H9 (cell line): ENCODE data around the gene PLA2G4E. TPM values are rescaled to one million over a fixed set of nuclear protein-coding genes. Genes with fewer than 3 reads are reported as not detected.

Source experiments
- DNase-seq: peaks from one replicate; pipeline ENCODE4 v3.0.0-alpha.2; 2017
- H2AFZ ChIP-seq: one replicate; pipeline ENCODE4 v1.6.1; 2013; ENCODE audit warnings: mild to moderate bottlenecking, low read length, control low read depth, moderate library complexity
- H2AK5ac ChIP-seq: 2 replicates; pipeline ENCODE4 v1.6.1; 2013; ENCODE audit warnings: low read length, control low read depth, mixed read lengths; ENCODE audit not compliant: insufficient read length
- H2BK120ac ChIP-seq: one replicate; pipeline ENCODE4 v1.6.1; 2013; ENCODE audit warnings: low read depth, mild to moderate bottlenecking, low read length, control low read depth, inconsistent platforms; ENCODE audit not compliant: poor library complexity, severe bottlenecking
- H2BK12ac ChIP-seq: 2 replicates; pipeline ENCODE4 v1.6.1; 2013; ENCODE audit warnings: low read length, control low read depth, mixed read lengths, low read depth; ENCODE audit not compliant: insufficient read length
- H2BK15ac ChIP-seq: 2 replicates; pipeline ENCODE4 v1.6.1; 2013; ENCODE audit warnings: low read depth, low read length, control low read depth
- H2BK20ac ChIP-seq: one replicate; pipeline ENCODE4 v1.6.1; 2013; ENCODE audit warnings: low read depth, mild to moderate bottlenecking, low read length, control low read depth, inconsistent platforms; ENCODE audit not compliant: poor library complexity, severe bottlenecking
- H2BK5ac ChIP-seq: 2 replicates; pipeline ENCODE4 v1.6.1; 2013; ENCODE audit warnings: low read length, control low read depth, mixed read lengths; ENCODE audit not compliant: insufficient read length
- H3K14ac ChIP-seq: 2 replicates; pipeline ENCODE4 v1.6.1; 2013; ENCODE audit warnings: low read length, control low read depth; ENCODE audit not compliant: insufficient read depth
- H3K18ac ChIP-seq: 2 replicates; pipeline ENCODE4 v1.6.1; 2013; ENCODE audit warnings: low read depth, mild to moderate bottlenecking, mixed read lengths, low read length, control low read depth; ENCODE audit not compliant: insufficient read length
- H3K23ac ChIP-seq: 2 replicates; pipeline ENCODE4 v1.6.1; 2013; ENCODE audit warnings: low read length, control low read depth, mixed read lengths, low read depth; ENCODE audit not compliant: insufficient read length
- H3K23me2 ChIP-seq: 2 replicates; pipeline ENCODE4 v1.6.1; 2013; ENCODE audit warnings: low read depth, mild to moderate bottlenecking, mixed read lengths, low read length, control low read depth; ENCODE audit not compliant: insufficient read length, poor library complexity, severe bottlenecking
- H3K27ac ChIP-seq: 2 replicates; pipeline ENCODE4 v1.5.1; 2013; ENCODE audit warnings: low read length, control low read depth, mixed read lengths, low read depth; ENCODE audit not compliant: insufficient read length
- H3K27me3 ChIP-seq: 2 replicates; pipeline ENCODE4 v1.6.1; 2013; ENCODE audit warnings: low read length, control low read depth, inconsistent platforms; ENCODE audit not compliant: insufficient read depth
- H3K4ac ChIP-seq: 2 replicates; pipeline ENCODE4 v1.6.1; 2013; ENCODE audit warnings: low read depth, mild to moderate bottlenecking, control low read depth, inconsistent platforms, low read length, moderate library complexity
- H3K4me1 ChIP-seq: 2 replicates; pipeline ENCODE4 v1.6.1; 2013; ENCODE audit warnings: low read length, control low read depth, inconsistent platforms; ENCODE audit not compliant: insufficient read depth
- H3K4me2 ChIP-seq: 2 replicates; pipeline ENCODE4 v1.6.1; 2013; ENCODE audit warnings: low read length, control low read depth, mixed read lengths; ENCODE audit not compliant: insufficient read length, insufficient read depth
- H3K56ac ChIP-seq: 2 replicates; pipeline ENCODE4 v1.6.1; 2013; ENCODE audit warnings: low read depth, mild to moderate bottlenecking, mixed read lengths, low read length, control low read depth; ENCODE audit not compliant: insufficient read length
- H3K79me1 ChIP-seq: 2 replicates; pipeline ENCODE4 v1.6.1; 2013; ENCODE audit warnings: low read depth, mild to moderate bottlenecking, moderate library complexity, low read length, control low read depth, inconsistent platforms; ENCODE audit not compliant: insufficient read depth, poor library complexity, severe bottlenecking
- H3K79me2 ChIP-seq: 2 replicates; pipeline ENCODE4 v1.6.1; 2013; ENCODE audit warnings: low read length, control low read depth, inconsistent platforms; ENCODE audit not compliant: insufficient read depth
- H3K9ac ChIP-seq: 2 replicates; pipeline ENCODE4 v1.6.1; 2013; ENCODE audit warnings: low read length, control low read depth, mixed read lengths; ENCODE audit not compliant: insufficient read length; ENCODE audit errors: extremely low read depth
- H3K9me3 ChIP-seq: one replicate; pipeline ENCODE4 v1.6.1; 2013; ENCODE audit warnings: low read depth, low read length, inconsistent platforms; ENCODE audit not compliant: control insufficient read depth
- H3T11ph ChIP-seq: one replicate; pipeline ENCODE4 v1.6.1; 2013; ENCODE audit warnings: mild to moderate bottlenecking, low read length, control low read depth, inconsistent platforms
- H4K20me1 ChIP-seq: one replicate; pipeline ENCODE4 v1.6.1; 2013; ENCODE audit not compliant: control insufficient read depth, insufficient read length, insufficient read depth
- H4K5ac ChIP-seq: 2 replicates; pipeline ENCODE4 v1.6.1; 2013; ENCODE audit warnings: low read depth, mild to moderate bottlenecking, mixed read lengths, low read length, control low read depth; ENCODE audit not compliant: insufficient read length
- H4K8ac ChIP-seq: replicated peaks from 2 replicates; pipeline ENCODE4 v1.6.1; 2013; ENCODE audit warnings: low read length, control low read depth, mixed read lengths, low read depth; ENCODE audit not compliant: insufficient read length
- H4K91ac ChIP-seq: 2 replicates; pipeline ENCODE4 v1.6.1; 2013; ENCODE audit warnings: low read depth, mild to moderate bottlenecking, moderate library complexity, mixed read lengths, low read length, control low read depth; ENCODE audit not compliant: insufficient read length
- H3K27ac Mint-ChIP-seq, 3 experiments: 2 replicates in 2 of 3; 3 replicates in 1 of 3; pipeline ENCODE4 v1.8.0; 2020 to 2021; ENCODE audit warnings: mixed read lengths in 3 of 3, mild to moderate bottlenecking in 1 of 3, moderate library complexity in 1 of 3
- H3K27me3 Mint-ChIP-seq: 2 replicates; pipeline ENCODE4 v1.8.0; 2021; ENCODE audit warnings: low read depth, mild to moderate bottlenecking, moderate library complexity, mixed read lengths
- H3K36me3 Mint-ChIP-seq, 3 experiments: 2 replicates in 2 of 3; 3 replicates in 1 of 3; pipeline ENCODE4 v1.8.0; 2020 to 2021; ENCODE audit warnings: low read depth in 3 of 3, mixed read lengths in 3 of 3; ENCODE audit not compliant: insufficient read depth in 1 of 3
- H3K4me1 Mint-ChIP-seq, 2 experiments: 2 replicates each; pipeline ENCODE4 v1.8.0; 2020; ENCODE audit warnings: mixed read lengths in 2 of 2
- H3K4me3 Mint-ChIP-seq, 2 experiments: 2 replicates in 1 of 2; 3 replicates in 1 of 2; pipeline ENCODE4 v1.8.0; 2020 to 2021; ENCODE audit warnings: mild to moderate bottlenecking in 2 of 2, mixed read lengths in 2 of 2, moderate library complexity in 1 of 2
- H3K9me3 Mint-ChIP-seq, 2 experiments: 2 replicates in 1 of 2; 3 replicates in 1 of 2; pipeline ENCODE4 v1.8.0; 2020; ENCODE audit warnings: mild to moderate bottlenecking in 2 of 2, mixed read lengths in 2 of 2, moderate library complexity in 1 of 2
- CTCF ChIP-seq: fragments of 200-600 bp; sonication (generic); conservative IDR thresholded peaks from 3 replicates; pipeline ENCODE4 v1.8.0; 2021; ENCODE audit warnings: antibody characterized with exemption, mild to moderate bottlenecking
- WGBS: extraction: QIAGEN DNeasy Blood & Tissue Kit; methylation state at CpG from one replicate; pipeline ENCODE4 v1.1.7; 2013; ENCODE audit warnings: missing lambda C conversion rate, low lambda C conversion rate, mixed read lengths; ENCODE audit not compliant: insufficient read length; ENCODE audit errors: extremely low coverage; 5-methylcytosine and 5-hydroxymethylcytosine counted together
- total RNA-seq: library from RNA; stranded (reverse); gene quantifications from 2 replicates; pipeline ENCODE4 v1.2.1, GENCODE V29; 2021

The PLA2G4E gene
- total RNA-seq, 1 experiment from 2014 or later = not detected

GRCh38 chr15:42035435-42035761 lies 14.6 kb upstream of the PLA2G4E start:
- peaks cover 7 to 11% of the 10 kb centered on the region in 2 experiments; a peak in 3 of 5 replicates for H3K9me3 Mint-ChIP-seq
- Histone ChIP-seq H3K4me2 (no peak overlapping the region), H2AFZ (peak overlapping the region; percentile 18)

More at GRCh38 chr15:42035435-42035761, 14.6 kb upstream of the PLA2G4E start:
- Mint-ChIP-seq H3K4me3 (no peak overlapping the region), H3K36me3 (no peaks in the 10 kb centered on the region; a peak in 2 of 7 replicates), H3K4me1 (peaks cover 8% of the 10 kb centered on the region in 2 experiments), H3K27me3 (no peaks in the 10 kb centered on the region; the same call in 1 of the 2 replicates), H3K27ac (no peak overlapping the region)
- no peak overlapping the region for H2BK5ac ChIP-seq
- no peaks in the 10 kb centered on the region for H3K27me3 ChIP-seq
- H2BK15ac ChIP-seq = no peak overlapping the region
- H3K79me2 ChIP-seq = no peaks in the 10 kb centered on the region
- H4K8ac ChIP-seq = no peak overlapping the region
- no peak overlapping the region for H3K56ac ChIP-seq
- no peak overlapping the region for H3K23ac ChIP-seq
- no peaks in the 10 kb centered on the region for H3K23me2 ChIP-seq
- no peak overlapping the region for H2AK5ac ChIP-seq
- no peak overlapping the region for H3K14ac ChIP-seq
- H3K4ac ChIP-seq = no peak overlapping the region
- no peaks in the 10 kb centered on the region for H4K20me1 ChIP-seq
- H3K79me1 ChIP-seq = no peaks in the 10 kb centered on the region
- no peak overlapping the region for H3T11ph ChIP-seq
- no peak overlapping the region for H3K9ac ChIP-seq
- H2BK120ac ChIP-seq = no peak overlapping the region
- no peak overlapping the region for H2BK20ac ChIP-seq
- no peaks in the 10 kb centered on the region for H3K9me3 ChIP-seq
- DNase-seq = peak; percentile 52
- peaks cover 9% of the 10 kb centered on the region; the same call in 1 of the 2 replicates for H3K4me1 ChIP-seq
- H4K91ac ChIP-seq = no peak overlapping the region
- no CpG with 5 or more reads among the region's 3 CpGs for WGBS
- H2BK12ac ChIP-seq = no peak overlapping the region
- no peak overlapping the region for H4K5ac ChIP-seq
- no peak for TF ChIP-seq CTCF
- H3K27ac ChIP-seq = peak overlapping the region; percentile 11
- no peak overlapping the region for H3K18ac ChIP-seq
